Activated gamma-delta T cell treated with Interleukin-2 at 50 U/mL for 16 hours (primary cell): ENCODE results near the gene KCTD11.
A peak's percentile ranks its signal among the peaks of the same experiment; 100 is the strongest.
"Not testable (repeated sequence)": the region's sequence is repeated elsewhere in the genome, so short reads cannot be mapped to it uniquely, and the experiment has no call there.

ENCODE experiments used
- DNase-seq: peaks from one replicate; pipeline ENCODE4 v3.0.0-alpha.2; 2020

KCTD11 gene

GRCh38 chr17:7323731-7324437 lies 28.1 kb upstream of the KCTD11 start:
- peak; percentile 67 for DNase-seq

DNA sequence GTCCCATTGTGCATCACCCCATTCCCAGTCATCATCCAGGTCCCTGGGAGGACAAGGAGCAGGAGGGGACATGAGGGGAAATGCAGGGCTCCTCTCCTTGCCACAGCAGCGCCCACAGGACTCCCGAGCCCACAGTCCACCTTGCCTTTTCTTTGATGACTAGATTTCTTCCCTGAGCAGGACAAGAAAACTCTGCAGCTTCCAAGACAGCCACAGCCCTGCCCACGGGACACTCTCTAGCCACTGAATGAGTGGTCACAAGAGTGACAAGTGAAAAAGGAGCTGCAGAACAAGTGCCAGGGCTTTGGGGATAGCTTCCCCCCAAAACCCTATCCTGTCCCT lies 27.6 kb upstream of the KCTD11 start:
- DNase-seq = no peak

- no peak for DNase-seq
Measured at GRCh38 chr17:7325031-7325528, 26.9 kb upstream of the KCTD11 start.

DNA sequence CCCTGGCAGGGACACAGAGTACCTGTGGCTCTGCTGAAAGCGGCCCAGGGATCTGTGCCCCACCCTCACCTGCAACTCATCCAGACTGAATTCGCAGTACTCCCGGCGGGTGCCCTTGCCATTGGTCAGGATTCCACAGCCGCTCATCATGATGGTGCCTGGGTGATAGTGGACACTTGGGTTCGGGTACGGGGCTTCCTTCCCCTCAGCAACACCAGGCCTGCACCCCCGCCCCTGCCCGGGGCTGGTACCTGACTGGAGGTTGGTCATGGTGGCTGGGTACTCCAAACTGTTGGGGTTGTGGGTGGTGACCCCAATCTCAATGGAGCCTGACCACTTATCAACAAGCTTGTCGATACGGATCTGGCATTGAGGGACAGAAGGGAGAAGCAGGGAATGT lies 25.8 kb upstream of the KCTD11 start:
- no peak for DNase-seq

DNA sequence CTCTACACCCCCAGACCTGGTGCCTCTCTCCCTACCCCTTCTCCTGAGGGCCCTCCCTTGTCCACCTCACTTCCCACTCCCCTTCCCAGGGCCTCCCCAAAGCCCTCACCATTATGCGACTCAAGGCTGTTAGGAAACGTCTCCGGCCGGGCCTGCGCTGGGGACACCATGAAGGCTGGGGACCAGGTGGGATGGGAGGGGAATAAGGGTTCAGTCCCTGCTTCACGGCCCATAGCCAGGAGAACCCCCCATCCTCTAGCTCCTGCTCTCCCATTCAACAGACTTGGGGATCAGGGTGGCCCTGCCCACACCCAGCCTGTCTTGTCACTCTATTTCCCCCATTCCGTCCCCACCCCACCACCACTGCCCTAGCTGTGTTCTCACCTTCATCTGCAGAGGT lies 24.9 kb upstream of the KCTD11 start:
- no peak for DNase-seq

DNA sequence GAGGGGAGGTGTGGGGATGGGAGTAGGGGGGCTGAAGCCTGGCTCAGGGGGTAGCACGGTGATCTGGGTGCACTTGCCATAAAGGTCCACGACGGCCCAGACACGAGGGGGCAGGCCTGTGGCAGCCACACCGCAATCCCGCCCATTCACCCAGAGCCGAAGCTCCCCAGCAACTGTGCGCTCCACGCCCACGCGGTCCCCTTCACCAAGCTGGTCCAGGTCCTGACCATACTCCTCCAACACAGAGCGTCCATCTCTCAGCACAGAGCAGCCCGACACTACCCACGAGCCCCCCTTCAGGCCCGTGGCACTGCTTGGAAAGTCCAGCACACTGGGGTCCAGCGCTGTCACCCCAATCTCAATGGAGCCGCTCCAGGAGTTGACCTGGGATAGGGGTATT lies 24.5 kb upstream of the KCTD11 start:
- no peak for DNase-seq

DNA sequence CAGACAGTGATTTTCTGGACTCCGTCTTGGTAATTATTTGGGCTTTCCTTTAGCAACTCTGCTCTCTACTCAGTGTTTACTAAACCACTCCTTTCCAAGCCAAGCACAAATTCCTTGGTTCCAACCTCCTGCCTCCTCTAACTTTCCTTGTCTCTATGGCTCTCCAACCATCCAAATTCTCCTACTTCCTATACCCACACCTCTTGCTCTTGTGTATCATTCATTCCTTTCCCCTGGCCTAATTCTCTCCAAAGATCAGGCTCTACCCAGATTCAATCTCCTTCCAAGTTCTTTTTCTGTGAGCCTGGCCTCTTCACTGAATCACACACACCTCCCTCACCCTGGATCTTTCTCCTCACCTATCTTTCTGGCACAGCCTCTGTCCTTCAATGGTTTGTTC lies 24.0 kb upstream of the KCTD11 start:
- DNase-seq = no peak

DNA sequence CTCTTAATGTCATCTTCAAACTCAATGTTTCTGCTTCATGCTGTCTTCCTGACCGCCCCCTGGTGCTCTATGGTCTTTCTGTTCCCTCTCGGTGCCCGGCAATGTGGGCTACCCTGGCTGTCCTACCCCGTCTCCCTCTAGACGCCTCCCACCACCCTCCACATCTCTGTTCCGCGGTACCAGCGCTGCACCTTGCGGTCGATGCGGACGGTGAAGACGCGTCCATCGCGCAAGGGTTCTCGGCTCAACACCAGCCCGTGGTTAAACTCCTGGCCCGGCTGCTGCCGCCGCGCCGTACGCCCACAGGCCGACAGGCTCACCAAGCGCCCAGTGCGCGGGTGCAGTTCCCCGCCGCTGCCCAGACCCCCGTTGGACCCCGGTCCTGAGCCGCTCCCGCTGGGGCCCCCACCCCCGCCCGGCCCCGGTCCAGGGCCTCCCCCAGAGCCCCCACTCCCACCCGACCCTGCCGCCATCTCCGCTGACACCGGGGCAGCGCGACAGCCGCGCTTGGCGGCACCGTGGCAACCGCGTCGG lies 23.1 kb upstream of the KCTD11 start, which contains the start of gene NEURL4:
Gene NEURL4, minus strand, starts transcription at position 496 of the 534 bp plus-strand sequence. Its CDS starts 23 bp downstream, at position 473.
- peak; percentile 27 for DNase-seq

DNA sequence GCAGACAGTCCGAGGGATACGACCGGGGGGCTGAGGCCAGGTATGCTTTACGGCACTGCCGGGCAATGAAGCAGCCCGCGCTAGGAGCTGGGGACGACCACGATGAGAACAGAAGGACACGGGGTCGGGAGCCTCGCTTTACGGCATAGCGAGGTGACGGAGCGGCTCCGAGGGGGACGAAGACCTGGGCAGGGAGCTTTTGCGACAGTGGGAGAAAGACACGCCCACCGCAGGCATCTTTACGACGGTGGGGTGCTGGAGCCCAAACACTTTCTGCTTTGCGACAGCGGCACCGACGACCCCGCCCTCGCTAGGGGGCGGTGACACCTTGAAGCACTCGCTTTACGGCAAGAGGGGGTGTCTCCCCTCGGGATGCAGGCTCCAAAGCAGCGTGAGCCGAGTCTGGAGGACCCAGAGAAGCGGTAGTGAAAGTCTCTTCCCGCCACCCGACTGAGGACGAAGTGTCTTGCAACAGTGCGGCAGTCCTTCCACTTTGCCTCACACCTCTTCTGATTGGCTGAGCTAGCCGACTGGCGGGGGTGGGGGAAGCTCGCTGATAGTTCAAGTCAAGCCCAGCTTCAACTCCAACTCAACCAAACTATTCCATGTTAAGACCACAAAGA lies 22.5 kb upstream of the KCTD11 start:
- peak; percentile 97 for DNase-seq

- peak; percentile 72 for DNase-seq
Measured at GRCh38 chr17:7329997-7330637, 21.8 kb upstream of the KCTD11 start.

DNA sequence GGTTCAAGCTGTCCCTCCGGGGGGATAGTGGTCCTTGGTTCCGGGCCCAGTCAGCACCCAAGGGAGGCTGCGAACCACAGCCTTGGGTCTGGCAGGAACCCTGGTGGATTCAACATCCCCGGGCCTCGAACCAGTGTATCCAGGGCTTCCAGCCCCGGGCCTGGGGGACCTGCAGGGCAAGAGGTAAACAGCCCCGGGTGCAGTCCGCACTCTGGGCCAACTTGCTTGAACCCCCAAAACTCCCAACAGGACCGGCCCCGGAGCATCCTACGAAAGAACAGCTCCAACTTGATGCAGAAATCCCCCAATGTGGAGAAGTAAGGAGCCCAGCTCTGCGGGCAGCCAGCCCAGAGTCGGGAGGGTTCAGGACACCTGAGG lies 21.3 kb upstream of the KCTD11 start:
- DNase-seq = no peak

GRCh38 chr17:7332111-7332510 lies 19.9 kb upstream of the KCTD11 start:
- DNase-seq = no peak

- DNase-seq = not testable (repeated sequence)
Measured at GRCh38 chr17:7332600-7333069, 19.3 kb upstream of the KCTD11 start.

DNA sequence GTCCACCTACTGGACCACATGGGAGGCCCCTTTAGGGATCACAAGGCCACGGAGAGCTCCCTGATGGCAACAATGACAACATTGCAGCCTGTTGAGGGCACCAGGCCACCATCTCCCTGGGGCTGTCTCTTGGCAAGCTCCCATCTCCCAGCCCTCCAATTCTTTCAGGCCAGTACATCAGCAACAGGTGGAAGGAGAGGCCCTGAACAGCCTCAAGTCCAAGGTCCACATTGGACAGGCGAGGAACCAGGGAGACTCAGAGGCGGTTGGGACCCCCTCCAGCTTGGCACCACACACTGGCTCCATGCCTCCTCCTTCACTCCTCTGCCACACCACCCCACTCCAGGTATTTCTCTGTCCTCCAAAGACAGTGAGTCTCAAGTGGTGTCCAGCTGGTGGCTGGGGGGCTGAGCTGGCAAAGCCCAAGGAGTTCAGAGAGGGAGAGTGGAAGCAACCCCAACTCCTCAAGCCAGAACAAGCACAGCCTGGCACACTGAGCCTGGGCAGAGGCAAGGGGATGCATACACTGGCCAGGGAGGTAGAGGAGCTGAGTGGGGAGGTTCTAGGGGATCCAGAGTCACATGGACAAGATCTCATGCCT lies 16.9 kb upstream of the KCTD11 start:
- no peak for DNase-seq

GRCh38 chr17:7335765-7336164 lies 16.2 kb upstream of the KCTD11 start:
- not testable (repeated sequence) for DNase-seq

DNA sequence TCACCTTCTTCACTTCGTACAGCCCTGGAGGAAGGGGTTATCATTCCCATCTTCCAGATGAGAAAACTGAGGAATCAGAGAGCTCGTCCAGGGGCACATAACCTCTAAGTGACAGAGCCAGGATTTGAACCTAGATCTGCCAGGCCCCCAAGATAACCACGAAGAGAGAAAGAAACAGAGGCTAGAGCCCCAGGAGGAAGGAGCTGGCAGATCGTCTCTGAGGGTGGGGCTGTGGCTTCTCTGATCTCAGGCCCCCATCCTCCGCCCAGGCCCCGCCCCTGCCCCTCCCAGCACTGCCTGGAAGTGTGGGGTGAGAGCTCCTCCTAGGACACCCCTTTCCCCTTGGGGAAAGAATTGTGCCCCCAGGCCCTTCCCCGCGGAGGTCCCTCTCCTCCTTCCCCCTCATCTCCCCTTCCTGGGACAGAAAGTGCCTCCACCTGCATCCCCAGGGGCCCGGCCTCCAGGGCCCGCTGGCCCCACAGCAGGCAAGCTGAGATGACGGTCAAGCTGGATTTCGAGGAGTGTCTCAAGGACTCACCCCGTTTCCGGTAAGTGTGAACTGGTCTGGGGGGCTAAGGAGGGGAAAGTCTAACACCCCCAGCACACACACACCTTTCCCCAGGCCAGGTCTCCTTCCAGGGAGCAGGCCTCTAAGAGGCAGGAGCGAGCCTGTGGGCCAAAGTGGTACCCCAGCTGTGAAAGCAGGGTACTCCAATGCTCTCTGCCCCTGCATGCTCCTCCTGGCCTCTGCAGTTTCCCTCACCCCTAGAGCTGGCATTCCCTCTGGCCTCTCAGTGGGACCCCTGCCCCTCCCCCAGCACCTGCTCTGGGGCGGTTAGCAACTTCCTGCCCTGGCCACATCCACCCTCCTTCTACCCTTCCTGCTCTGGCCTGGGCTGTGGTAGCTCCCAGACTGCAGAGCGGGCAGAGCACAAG lies 15.5 kb upstream of the KCTD11 start, which contains the start of gene ACAP1:
Gene ACAP1, plus strand, starts transcription at position 290 of the 936 bp plus-strand sequence. Its CDS starts 206 bp downstream, at position 496.
- DNase-seq = peak; percentile 90

- DNase-seq = not testable (repeated sequence)
Measured at GRCh38 chr17:7337600-7337999, 14.4 kb upstream of the KCTD11 start.

- no peak for DNase-seq
Measured at GRCh38 chr17:7340179-7340578, 11.8 kb upstream of the KCTD11 start.

GRCh38 chr17:7341842-7342241 lies 10.1 kb upstream of the KCTD11 start:
- DNase-seq = no peak

DNA sequence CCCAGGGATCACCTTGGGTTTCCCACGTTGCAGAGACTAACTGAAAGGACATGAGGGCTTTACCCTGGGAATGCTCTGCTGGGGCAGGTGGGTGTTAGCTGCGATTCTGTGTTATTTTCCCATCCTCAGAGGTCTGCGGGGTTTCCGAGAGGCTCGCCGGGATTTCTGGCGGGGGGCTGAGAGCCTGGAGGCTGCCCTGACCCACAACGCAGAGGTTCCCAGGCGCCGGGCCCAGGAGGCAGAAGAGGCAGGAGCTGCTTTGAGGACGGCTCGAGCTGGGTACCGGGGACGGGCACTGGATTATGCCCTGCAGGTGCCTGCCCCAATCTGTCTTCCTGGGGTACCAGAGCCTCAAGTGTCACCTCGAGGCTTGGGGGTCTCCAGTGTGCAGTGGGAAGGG lies 8.7 kb upstream of the KCTD11 start:
- no peak for DNase-seq

DNA sequence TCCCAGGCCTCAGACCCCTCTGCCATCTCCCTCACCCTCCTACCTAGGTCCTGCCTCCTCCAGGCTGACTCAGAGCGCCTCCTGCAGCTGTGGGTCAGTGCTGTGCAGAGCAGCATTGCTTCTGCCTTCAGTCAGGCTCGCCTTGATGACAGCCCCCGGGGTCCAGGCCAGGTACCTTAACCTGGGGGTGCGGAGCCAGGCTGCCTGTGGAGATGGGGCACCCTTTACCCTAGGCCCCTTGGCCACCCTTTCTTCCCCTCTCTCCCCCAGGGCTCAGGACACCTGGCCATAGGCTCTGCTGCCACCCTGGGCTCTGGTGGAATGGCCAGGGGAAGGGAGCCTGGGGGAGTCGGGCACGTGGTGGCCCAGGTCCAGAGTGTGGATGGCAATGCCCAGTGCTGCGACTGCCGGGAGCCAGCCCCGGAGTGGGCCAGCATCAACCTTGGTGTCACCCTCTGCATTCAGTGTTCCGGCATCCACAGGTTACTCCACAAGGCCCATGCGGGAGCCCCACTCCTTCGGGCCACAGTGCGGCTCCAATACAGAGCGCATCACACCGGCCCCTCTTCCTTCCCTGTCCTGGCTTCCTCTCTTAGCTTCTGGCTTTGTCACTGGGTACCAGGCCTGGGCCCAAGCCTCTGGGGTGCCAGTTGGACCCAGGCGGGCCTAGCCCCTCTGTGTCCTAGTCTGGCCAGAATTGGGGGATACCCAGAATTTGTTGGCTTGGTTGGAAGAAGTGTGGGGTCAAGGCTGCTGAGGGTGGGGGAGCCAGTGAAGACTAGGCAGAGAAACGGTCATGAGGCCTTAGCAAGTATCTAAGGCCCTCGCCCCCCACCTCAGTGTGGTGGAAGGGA lies 5.0 kb upstream of the KCTD11 start:
- DNase-seq = no peak
